Tibial nerve (tissue), 4 donors: ENCODE measurements around the gene AHCTF1. TPM values are rescaled to one million over a fixed set of nuclear protein-coding genes. Genes with fewer than 3 reads are reported as not detected.
"Not testable (repeated sequence)": the region's sequence is repeated elsewhere in the genome, so short reads cannot be mapped to it uniquely, and the experiment has no call there.

Experiments
- DNase-seq, 2 donors: peaks; one replicate each; pipeline ENCODE4 v3.0.0-alpha.2; 2019; ENCODE audit warnings: low spot score in 2 of 2
- H3K27ac ChIP-seq, 4 donors: fragments of 200-600 bp; sonication (generic) in 3 of 4; one replicate each; pipeline ENCODE4 v1.5.1; 2017 to 2019; ENCODE audit warnings: mild to moderate bottlenecking in 1 of 4
- H3K27me3 ChIP-seq, 2 donors: fragments of 200-600 bp; sonication (generic) in 1 of 2; one replicate each; pipeline versions ENCODE4 v1.5.1 to v1.6.0; 2017 to 2019
- H3K36me3 ChIP-seq, 3 donors: fragments of 200-600 bp; sonication (generic); one replicate each; pipeline ENCODE4 v1.5.1; 2018 to 2019
- H3K4me1 ChIP-seq, 4 donors: fragments of 200-600 bp; sonication (generic) in 3 of 4; one replicate each; pipeline ENCODE4 v1.5.1; 2017 to 2019
- H3K4me3 ChIP-seq, 4 donors: fragments of 200-600 bp; sonication (generic) in 3 of 4; one replicate each; pipeline ENCODE4 v1.5.1; 2017 to 2019; ENCODE audit warnings: mild to moderate bottlenecking in 1 of 4, moderate library complexity in 1 of 4
- H3K9me3 ChIP-seq, 4 donors: fragments of 200-600 bp; sonication (generic) in 3 of 4; one replicate each; pipeline ENCODE4 v1.5.1; 2017 to 2019
- EP300 ChIP-seq, 2 donors: sonication (generic); formaldehyde crosslinking; IDR thresholded peaks; one replicate each; pipeline ENCODE4 v1.6.1; 2017; ENCODE audit warnings: antibody characterized with exemption in 2 of 2, mild to moderate bottlenecking in 1 of 2
- POLR2A ChIP-seq, 2 donors: fragments of 450-650 bp; IDR thresholded peaks; one replicate each; pipeline ENCODE4 v1.6.1; 2017; ENCODE audit warnings: antibody characterized with exemption in 2 of 2, mild to moderate bottlenecking in 2 of 2, moderate library complexity in 2 of 2
- WGBS, 2 donors: methylation state at CpG; one replicate each; pipeline ENCODE4 v1.1.5; 2018; 5-methylcytosine and 5-hydroxymethylcytosine counted together
- total RNA-seq, 4 donors: library from RNA; depleted of rRNA; stranded (reverse); fragments of >200 nt; gene quantifications; one replicate each; pipeline ENCODE4 v1.1.0, GENCODE V29; 2016
- TF ChIP-seq, protein P1 (sequence below), 5 experiments: fragments of 200-600 bp in 3 of 5; fragments of 450-650 bp in 2 of 5; sonication (generic) in 3 of 5; IDR thresholded peaks; one replicate each; pipeline ENCODE4 v1.5.1; 2016 to 2019; ENCODE audit warnings: antibody characterized with exemption in 5 of 5, mild to moderate bottlenecking in 3 of 5, moderate library complexity in 2 of 5

The AHCTF1 gene
- total RNA-seq, 4 donors from 2014 or later = 41.2 to 67.1 (median 45.6) TPM

DNA sequence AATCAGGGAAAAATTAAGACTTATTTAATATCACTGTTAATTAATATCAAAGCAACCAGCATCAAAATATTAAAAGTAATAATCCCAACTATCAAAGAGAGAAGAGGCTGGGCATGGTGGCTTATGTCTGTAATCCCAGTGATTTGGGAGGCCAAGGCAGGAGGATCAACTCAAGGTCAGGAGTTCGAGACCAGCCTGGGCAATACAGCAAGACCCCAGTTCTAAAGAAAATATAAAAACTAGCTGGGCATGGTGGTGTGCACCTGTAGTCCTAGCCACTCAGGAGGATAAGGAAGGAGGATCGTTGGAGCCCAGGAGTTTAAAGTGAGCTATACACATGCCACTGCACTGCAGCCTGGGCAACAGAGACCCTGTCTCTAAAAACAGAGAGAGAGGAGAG is 43.2 kb downstream of the AHCTF1 start:
- no peak for TF ChIP-seq EP300 (IDR thresholded peaks at IDR 0.05)
- no peak for TF ChIP-seq POLR2A (IDR thresholded peaks at IDR 0.05)
- TF ChIP-seq, protein P1, sequence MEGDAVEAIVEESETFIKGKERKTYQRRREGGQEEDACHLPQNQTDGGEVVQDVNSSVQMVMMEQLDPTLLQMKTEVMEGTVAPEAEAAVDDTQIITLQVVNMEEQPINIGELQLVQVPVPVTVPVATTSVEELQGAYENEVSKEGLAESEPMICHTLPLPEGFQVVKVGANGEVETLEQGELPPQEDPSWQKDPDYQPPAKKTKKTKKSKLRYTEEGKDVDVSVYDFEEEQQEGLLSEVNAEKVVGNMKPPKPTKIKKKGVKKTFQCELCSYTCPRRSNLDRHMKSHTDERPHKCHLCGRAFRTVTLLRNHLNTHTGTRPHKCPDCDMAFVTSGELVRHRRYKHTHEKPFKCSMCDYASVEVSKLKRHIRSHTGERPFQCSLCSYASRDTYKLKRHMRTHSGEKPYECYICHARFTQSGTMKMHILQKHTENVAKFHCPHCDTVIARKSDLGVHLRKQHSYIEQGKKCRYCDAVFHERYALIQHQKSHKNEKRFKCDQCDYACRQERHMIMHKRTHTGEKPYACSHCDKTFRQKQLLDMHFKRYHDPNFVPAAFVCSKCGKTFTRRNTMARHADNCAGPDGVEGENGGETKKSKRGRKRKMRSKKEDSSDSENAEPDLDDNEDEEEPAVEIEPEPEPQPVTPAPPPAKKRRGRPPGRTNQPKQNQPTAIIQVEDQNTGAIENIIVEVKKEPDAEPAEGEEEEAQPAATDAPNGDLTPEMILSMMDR (IDR thresholded peaks at IDR 0.05) = no peak
- Histone ChIP-seq H3K4me1 (no peaks in the 10 kb centered on the region), H3K4me3 (no peak overlapping the region), H3K9me3 (no peaks in the 10 kb centered on the region), H3K27ac (no peak overlapping the region), H3K27me3 (no peaks in the 10 kb centered on the region), H3K36me3 (peaks cover 0 to 84% (median 15%) of the 10 kb centered on the region in 3 donors)
- WGBS, 2 donors = 90 to 97% methylated on average over 2 of the region's 2 CpGs
- DNase-seq = no peak

DNA sequence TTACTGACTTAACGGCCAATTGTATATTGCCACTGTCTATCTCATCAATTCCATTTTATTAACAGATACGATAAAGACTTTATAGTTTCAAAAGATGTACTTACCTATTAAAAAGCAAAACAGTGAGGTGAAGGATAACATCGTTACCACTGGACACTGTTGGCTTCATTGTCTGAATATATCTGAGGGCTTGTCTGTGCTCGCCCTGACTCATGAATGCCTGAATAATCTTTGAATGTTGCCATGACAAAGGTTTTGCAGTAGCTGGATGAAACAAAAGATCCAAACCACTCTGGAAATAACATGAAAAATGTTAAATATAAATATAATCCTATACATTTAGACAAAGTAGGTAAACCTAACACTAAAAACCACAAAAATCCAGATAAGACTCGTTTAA is 46.4 kb downstream of the AHCTF1 start:
- peaks cover 0 to 68% (median 15%) of the 10 kb centered on the region in 3 donors for H3K36me3 ChIP-seq
- H3K9me3 ChIP-seq, H3K27me3 ChIP-seq, H3K27ac ChIP-seq, H3K4me3 ChIP-seq, DNase-seq, H3K4me1 ChIP-seq: not testable (repeated sequence)
- WGBS, 2 donors = 94 to 96% methylated on average over 5 of the region's 5 CpGs

DNA sequence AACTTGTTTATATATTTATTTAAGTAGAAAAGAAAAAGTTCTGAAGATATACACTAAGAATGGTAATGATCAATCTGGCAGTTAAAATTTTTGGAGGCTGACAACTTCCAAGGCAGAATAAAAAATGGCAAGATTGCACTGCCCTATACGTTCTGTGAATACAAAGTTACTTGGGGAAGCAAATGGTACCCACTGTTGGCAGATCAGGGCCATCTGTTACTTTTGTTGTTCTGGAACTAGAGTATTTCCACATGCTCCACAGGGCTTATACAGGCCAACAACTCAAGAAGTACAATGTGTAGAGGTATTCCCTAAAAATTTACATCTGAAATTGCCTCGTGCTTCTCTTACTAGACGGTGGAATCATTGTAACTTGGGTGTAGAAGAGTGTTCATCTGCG is 53.2 kb downstream of the AHCTF1 start:
- no peak overlapping the region for H3K4me3 ChIP-seq
- no peaks in the 10 kb centered on the region for H3K27me3 ChIP-seq
- H3K27ac ChIP-seq = no peak overlapping the region
- TF ChIP-seq, protein P1 (IDR thresholded peaks at IDR 0.05) = no peak
- TF ChIP-seq POLR2A (IDR thresholded peaks at IDR 0.05) (no peak), EP300 (IDR thresholded peaks at IDR 0.05) (no peak)
- DNase-seq = no peak
- H3K36me3 ChIP-seq = peaks cover 0 to 61% (median 0%) of the 10 kb centered on the region in 3 donors
- no peaks in the 10 kb centered on the region for H3K9me3 ChIP-seq
- H3K4me1 ChIP-seq = no peaks in the 10 kb centered on the region
- WGBS, 2 donors = 92 to 95% methylated on average over 4 of the region's 4 CpGs

GRCh38 chr1:246876431-246876830 is 55.3 kb downstream of the AHCTF1 start:
- 83 to 86% methylated on average over 3 of the region's 3 CpGs for WGBS, 2 donors
- Histone ChIP-seq H3K27ac (no peak overlapping the region), H3K4me3 (no peak overlapping the region), H3K9me3 (no peaks in the 10 kb centered on the region), H3K4me1 (peaks cover 0 to 2% (median 0%) of the 10 kb centered on the region in 4 donors), H3K36me3 (peaks cover 0 to 74% (median 0%) of the 10 kb centered on the region in 3 donors), H3K27me3 (no peaks in the 10 kb centered on the region)
- TF ChIP-seq, protein P1 (IDR thresholded peaks at IDR 0.05) = no peak
- no peak for TF ChIP-seq POLR2A (IDR thresholded peaks at IDR 0.05)
- no peak for DNase-seq

DNA sequence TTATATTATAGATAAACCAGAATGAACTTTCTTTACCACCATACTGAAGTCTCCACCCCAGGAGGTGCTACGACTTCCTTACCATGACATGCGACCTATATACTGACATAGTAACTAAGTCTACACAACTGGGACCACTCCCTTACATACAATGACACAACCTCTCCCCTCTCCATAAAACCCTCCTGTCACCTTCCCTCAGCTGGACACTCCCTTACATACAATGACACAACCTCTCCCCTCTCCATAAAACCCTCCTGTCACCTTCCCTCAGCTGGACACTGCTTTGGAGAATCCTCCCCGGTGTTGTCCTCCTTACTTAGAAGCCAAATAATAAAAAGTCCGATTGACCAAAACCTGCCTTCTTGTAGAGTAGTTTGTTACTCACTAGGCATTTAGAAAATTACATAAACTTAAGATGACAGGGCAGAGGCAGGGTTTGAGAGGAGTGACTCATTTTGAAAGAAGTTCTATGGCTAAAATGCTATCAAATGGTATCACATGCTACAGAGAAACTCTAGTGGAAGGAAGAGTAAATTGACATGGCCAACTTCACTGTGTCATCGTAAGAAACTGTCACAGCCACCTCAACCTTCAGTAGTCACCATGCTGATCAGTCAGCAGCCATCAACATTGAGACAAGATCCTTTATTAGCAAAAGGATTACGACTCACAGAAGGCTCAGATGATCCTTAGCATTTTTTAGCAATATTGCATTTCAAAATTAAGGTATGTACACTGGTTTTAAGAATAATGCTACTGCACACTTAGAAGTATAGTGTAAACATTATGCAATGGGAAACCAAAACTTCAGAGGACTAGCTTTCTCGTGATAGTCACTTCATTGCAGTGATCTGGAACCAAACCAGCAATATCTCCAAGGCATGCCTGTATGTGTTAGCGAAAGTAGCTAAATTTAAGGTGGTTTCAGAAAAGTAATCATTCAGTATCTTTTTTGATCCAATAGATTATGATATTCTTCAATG is 56.4 kb downstream of the AHCTF1 start:
- no peaks in the 10 kb centered on the region for H3K27me3 ChIP-seq
- WGBS, 2 donors = 95 to 96% methylated on average over 8 of the region's 8 CpGs
- no peaks in the 10 kb centered on the region for H3K9me3 ChIP-seq
- H3K27ac ChIP-seq = no peak overlapping the region
- DNase-seq = no peak
- H3K36me3 ChIP-seq = peaks cover 0 to 76% (median 2%) of the 10 kb centered on the region in 3 donors
- no peak for TF ChIP-seq POLR2A (IDR thresholded peaks at IDR 0.05)
- TF ChIP-seq, protein P1 (IDR thresholded peaks at IDR 0.05) = no peak
- TF ChIP-seq EP300 (IDR thresholded peaks at IDR 0.05) = no peak
- no peak overlapping the region for H3K4me3 ChIP-seq
- peaks cover 0 to 8% (median 0%) of the 10 kb centered on the region in 4 donors for H3K4me1 ChIP-seq
